Neural progenitor cell (in vitro differentiated cells): ENCODE measurements around the gene EPHA1. TPM values are rescaled to one million over a fixed set of nuclear protein-coding genes. Genes with fewer than 3 reads are reported as not detected.

Source experiments
- DNase-seq: peaks from one replicate; pipeline ENCODE4 v3.0.0-alpha.2; 2016; ENCODE audit warnings: low spot score
- H2AFZ ChIP-seq: fragments of 200-600 bp; sonication (generic); replicated peaks from 2 replicates; pipeline ENCODE4 v1.6.1; 2016; ENCODE audit warnings: antibody characterized with exemption
- H3F3A ChIP-seq: fragments of 200-600 bp; sonication (generic); 2 replicates; pipeline ENCODE4 v1.6.1; 2016; ENCODE audit warnings: antibody characterized with exemption, low read depth
- H3K27ac ChIP-seq: fragments of 200-600 bp; sonication (generic); 2 replicates; pipeline ENCODE4 v1.5.1; 2016; ENCODE audit warnings: mild to moderate bottlenecking
- H3K27me3 ChIP-seq: fragments of 200-600 bp; sonication (generic); 2 replicates; pipeline ENCODE4 v1.6.1; 2016; ENCODE audit warnings: mild to moderate bottlenecking, moderate library complexity
- H3K36me3 ChIP-seq: fragments of 200-600 bp; sonication (generic); 2 replicates; pipeline ENCODE4 v1.5.1; 2016
- H3K4me1 ChIP-seq: fragments of 200-600 bp; sonication (generic); 2 replicates; pipeline ENCODE4 v1.6.1; 2016; ENCODE audit warnings: mixed run types
- H3K4me2 ChIP-seq: fragments of 200-600 bp; sonication (generic); 2 replicates; pipeline ENCODE4 v1.6.1; 2016
- H3K4me3 ChIP-seq: fragments of 200-600 bp; sonication (generic); 2 replicates; pipeline ENCODE4 v1.5.1; 2016
- H3K79me2 ChIP-seq: fragments of 200-600 bp; sonication (generic); 2 replicates; pipeline ENCODE4 v1.6.1; 2016; ENCODE audit warnings: low read depth
- H3K9ac ChIP-seq: fragments of 200-600 bp; sonication (generic); 2 replicates; pipeline ENCODE4 v1.6.1; 2016
- H3K9me3 ChIP-seq: fragments of 200-600 bp; sonication (generic); 2 replicates; pipeline ENCODE4 v1.5.1; 2016; ENCODE audit warnings: low read depth
- H4K20me1 ChIP-seq: fragments of 200-600 bp; sonication (generic); 2 replicates; pipeline ENCODE4 v1.6.1; 2016; ENCODE audit warnings: low read depth
- H3K27ac Mint-ChIP-seq: 3 replicates; pipeline ENCODE4 v1.8.0; 2021; ENCODE audit warnings: mixed read lengths
- H3K27me3 Mint-ChIP-seq: 2 replicates; pipeline ENCODE4 v1.8.0; 2022; ENCODE audit warnings: low read depth, mild to moderate bottlenecking, inconsistent platforms, moderate library complexity, mixed read lengths; ENCODE audit not compliant: insufficient read depth
- H3K36me3 Mint-ChIP-seq: 3 replicates; pipeline ENCODE4 v1.8.0; 2021; ENCODE audit warnings: mixed read lengths
- H3K4me1 Mint-ChIP-seq: 3 replicates; pipeline ENCODE4 v1.8.0; 2021; ENCODE audit warnings: mixed read lengths
- H3K4me3 Mint-ChIP-seq: 3 replicates; pipeline ENCODE4 v1.8.0; 2021; ENCODE audit warnings: mild to moderate bottlenecking, moderate library complexity, mixed read lengths
- H3K9me3 Mint-ChIP-seq: 3 replicates; pipeline ENCODE4 v1.8.0; 2020; ENCODE audit warnings: mixed read lengths
- EZH2 ChIP-seq: fragments of 200-600 bp; sonication (generic); IDR thresholded peaks from 2 replicates; pipeline ENCODE4 v1.6.1; 2017; ENCODE audit warnings: antibody characterized with exemption, mild to moderate bottlenecking, moderate library complexity
- EZH2phosphoT487 ChIP-seq: fragments of 200-600 bp; sonication (generic); IDR thresholded peaks from 2 replicates; pipeline ENCODE4 v1.6.1; 2017; ENCODE audit warnings: antibody characterized with exemption
- total RNA-seq: library from RNA; depleted of rRNA; stranded (reverse); fragments of >200 nt; gene quantifications from 2 replicates; pipeline ENCODE4 v1.2.3, GENCODE V29; 2015; ENCODE audit warnings: low replicate concordance
- TF ChIP-seq, protein P1 (sequence below): fragments of 200-600 bp; sonication (generic); IDR thresholded peaks from 2 replicates; pipeline ENCODE4 v1.5.1; 2017; ENCODE audit warnings: antibody characterized with exemption, mild to moderate bottlenecking

EPHA1 gene
- total RNA-seq, 1 donor from 2014 or later: 4.1 TPM

DNA sequence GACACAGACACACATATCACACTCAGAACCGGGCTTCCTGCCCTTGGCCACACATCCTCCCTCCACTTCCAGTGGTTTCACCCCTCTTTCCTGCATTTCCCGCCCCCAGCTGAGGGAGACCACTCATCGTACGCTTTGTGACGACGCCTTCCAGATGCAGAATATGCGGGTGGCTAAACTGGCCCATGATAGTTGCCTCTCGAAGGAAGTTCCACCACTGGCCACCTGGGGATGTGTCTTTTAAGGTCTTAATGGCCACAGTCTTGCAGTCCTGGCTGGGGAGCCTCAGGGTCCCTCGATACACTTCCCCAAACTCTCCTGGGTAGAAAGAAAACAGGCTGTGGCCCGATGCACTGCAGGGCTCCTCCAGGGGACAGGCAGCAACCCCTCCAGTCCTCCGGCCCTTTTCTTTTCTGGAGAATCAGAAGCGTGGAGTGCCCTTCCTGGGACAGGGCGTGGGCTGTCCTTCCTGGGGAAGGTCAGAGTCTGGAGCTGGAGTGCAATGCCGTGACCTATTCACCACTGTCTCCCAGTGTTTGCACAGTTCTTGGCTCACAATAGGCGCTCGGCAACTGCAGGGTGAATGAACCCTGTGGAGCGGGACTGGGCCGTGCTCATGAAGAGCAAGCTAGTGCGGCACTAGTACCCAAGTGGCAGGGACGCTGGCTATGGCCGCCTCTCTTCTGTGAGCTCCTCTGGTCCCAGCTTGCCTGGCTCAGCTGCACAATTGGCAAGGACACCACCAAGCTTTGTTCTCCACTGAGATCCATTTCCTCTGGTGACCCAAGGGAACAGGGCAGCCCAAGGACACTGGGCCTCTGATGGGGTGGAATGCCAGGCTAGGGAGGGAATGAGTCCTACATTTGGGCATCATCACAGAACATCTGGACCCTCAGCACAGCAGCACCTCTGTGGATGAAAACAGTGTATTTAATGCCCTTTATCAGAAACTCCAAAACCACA is 13.2 kb downstream of the EPHA1 start:
- Mint-ChIP-seq H3K36me3 (peaks cover 14% of the 10 kb centered on the region), H3K4me1 (peaks cover 5% of the 10 kb centered on the region), H3K27me3 (peaks cover 8% of the 10 kb centered on the region), H3K9me3 (peaks cover 4% of the 10 kb centered on the region), H3K27ac (no peak overlapping the region), H3K4me3 (peak overlapping the region; percentile 57)
- Histone ChIP-seq H2AFZ (no peak overlapping the region), H3K4me1 (no peaks in the 10 kb centered on the region), H3F3A (no peaks in the 10 kb centered on the region), H3K4me3 (no peak overlapping the region), H3K79me2 (no peaks in the 10 kb centered on the region), H3K27me3 (no peaks in the 10 kb centered on the region), H3K4me2 (no peak overlapping the region), H3K9ac (no peak overlapping the region), H3K36me3 (no peaks in the 10 kb centered on the region), H4K20me1 (peaks cover 4% of the 10 kb centered on the region), H3K9me3 (no peaks in the 10 kb centered on the region), H3K27ac (no peak overlapping the region)
- TF ChIP-seq, protein P1, sequence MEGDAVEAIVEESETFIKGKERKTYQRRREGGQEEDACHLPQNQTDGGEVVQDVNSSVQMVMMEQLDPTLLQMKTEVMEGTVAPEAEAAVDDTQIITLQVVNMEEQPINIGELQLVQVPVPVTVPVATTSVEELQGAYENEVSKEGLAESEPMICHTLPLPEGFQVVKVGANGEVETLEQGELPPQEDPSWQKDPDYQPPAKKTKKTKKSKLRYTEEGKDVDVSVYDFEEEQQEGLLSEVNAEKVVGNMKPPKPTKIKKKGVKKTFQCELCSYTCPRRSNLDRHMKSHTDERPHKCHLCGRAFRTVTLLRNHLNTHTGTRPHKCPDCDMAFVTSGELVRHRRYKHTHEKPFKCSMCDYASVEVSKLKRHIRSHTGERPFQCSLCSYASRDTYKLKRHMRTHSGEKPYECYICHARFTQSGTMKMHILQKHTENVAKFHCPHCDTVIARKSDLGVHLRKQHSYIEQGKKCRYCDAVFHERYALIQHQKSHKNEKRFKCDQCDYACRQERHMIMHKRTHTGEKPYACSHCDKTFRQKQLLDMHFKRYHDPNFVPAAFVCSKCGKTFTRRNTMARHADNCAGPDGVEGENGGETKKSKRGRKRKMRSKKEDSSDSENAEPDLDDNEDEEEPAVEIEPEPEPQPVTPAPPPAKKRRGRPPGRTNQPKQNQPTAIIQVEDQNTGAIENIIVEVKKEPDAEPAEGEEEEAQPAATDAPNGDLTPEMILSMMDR: no peak
- TF ChIP-seq EZH2phosphoT487 (no peak), EZH2 (no peak)
- DNase-seq: no peak

DNA sequence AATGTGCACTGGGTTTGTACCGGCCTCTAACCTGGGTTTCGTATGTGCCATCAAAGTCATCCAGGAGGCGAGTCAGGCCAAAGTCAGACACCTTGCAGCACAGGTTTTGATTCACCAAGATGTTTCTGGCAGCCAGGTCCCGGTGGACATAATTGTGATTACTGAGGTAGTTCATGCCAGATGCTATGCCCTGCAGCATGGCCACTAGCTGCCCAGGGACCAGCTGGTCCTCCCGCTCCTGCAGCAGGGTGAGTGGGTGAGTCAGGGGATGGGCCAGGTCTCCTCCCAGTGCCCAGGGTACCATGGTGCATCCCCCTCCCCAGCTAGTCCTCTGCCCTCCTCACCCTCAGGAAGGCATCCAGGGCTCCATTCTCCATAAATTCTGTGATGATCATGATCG is 13.9 kb downstream of the EPHA1 start:
- H3K4me1 ChIP-seq: no peaks in the 10 kb centered on the region
- no peak overlapping the region for H3K4me3 ChIP-seq
- no peaks in the 10 kb centered on the region for H3K9me3 ChIP-seq
- DNase-seq: no peak
- H3K79me2 ChIP-seq: no peaks in the 10 kb centered on the region
- no peak overlapping the region for H3K9ac ChIP-seq
- peaks cover 5% of the 10 kb centered on the region for H3K4me1 Mint-ChIP-seq
- peaks cover 8% of the 10 kb centered on the region for H4K20me1 ChIP-seq
- no peak overlapping the region for H3K27ac Mint-ChIP-seq
- H3K4me3 Mint-ChIP-seq: no peak overlapping the region
- no peaks in the 10 kb centered on the region for H3K36me3 ChIP-seq
- H2AFZ ChIP-seq: no peak overlapping the region
- H3F3A ChIP-seq: no peaks in the 10 kb centered on the region
- no peak for TF ChIP-seq EZH2
- TF ChIP-seq EZH2phosphoT487: no peak
- TF ChIP-seq, protein P1: no peak
- no peak overlapping the region for H3K27ac ChIP-seq
- peaks cover 4% of the 10 kb centered on the region for H3K9me3 Mint-ChIP-seq
- H3K36me3 Mint-ChIP-seq: peaks cover 19% of the 10 kb centered on the region
- no peaks in the 10 kb centered on the region for H3K27me3 ChIP-seq
- no peak overlapping the region for H3K4me2 ChIP-seq
- peaks cover 8% of the 10 kb centered on the region for H3K27me3 Mint-ChIP-seq

DNA sequence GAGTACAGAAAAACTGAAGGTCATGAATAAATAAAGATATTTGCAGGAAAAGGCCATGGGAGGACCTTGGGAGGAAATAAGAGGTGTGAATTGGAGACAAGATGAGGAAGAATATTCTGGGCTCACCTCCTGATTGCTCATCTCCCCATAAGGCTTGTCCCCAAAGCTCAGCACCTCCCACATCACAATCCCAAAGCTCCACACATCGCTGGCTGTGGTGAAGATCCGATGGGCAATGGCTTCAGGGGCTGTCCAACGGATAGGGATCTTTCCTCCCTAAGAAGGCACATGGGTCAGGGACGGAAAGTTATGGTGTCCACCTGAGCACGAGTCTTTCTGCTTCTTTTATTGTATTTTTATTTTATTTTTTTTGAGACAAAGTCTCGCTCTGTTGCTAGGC is 14.6 kb downstream of the EPHA1 start:
- no peaks in the 10 kb centered on the region for H3K79me2 ChIP-seq
- no peaks in the 10 kb centered on the region for H3K4me1 ChIP-seq
- peaks cover 4% of the 10 kb centered on the region for H3K9me3 Mint-ChIP-seq
- H3F3A ChIP-seq: no peaks in the 10 kb centered on the region
- peaks cover 8% of the 10 kb centered on the region for H3K27me3 Mint-ChIP-seq
- H2AFZ ChIP-seq: no peak overlapping the region
- H4K20me1 ChIP-seq: peaks cover 8% of the 10 kb centered on the region
- no peak overlapping the region for H3K27ac ChIP-seq
- H3K9me3 ChIP-seq: no peaks in the 10 kb centered on the region
- H3K36me3 Mint-ChIP-seq: peaks cover 25% of the 10 kb centered on the region
- H3K4me3 Mint-ChIP-seq: no peak overlapping the region
- H3K9ac ChIP-seq: no peak overlapping the region
- no peaks in the 10 kb centered on the region for H3K27me3 ChIP-seq
- H3K4me1 Mint-ChIP-seq: peaks cover 5% of the 10 kb centered on the region
- peak overlapping the region; percentile 66 for H3K27ac Mint-ChIP-seq
- no peak overlapping the region for H3K4me2 ChIP-seq
- TF ChIP-seq, protein P1: no peak
- TF ChIP-seq EZH2phosphoT487 (no peak), EZH2 (no peak)
- no peak for DNase-seq
- H3K4me3 ChIP-seq: no peak overlapping the region
- no peaks in the 10 kb centered on the region for H3K36me3 ChIP-seq
